Panc1 (cell line): ENCODE results near the gene CYTL1. TPM values are rescaled to one million over a fixed set of nuclear protein-coding genes. Genes with fewer than 3 reads are reported as not detected.

Experiments used
- ATAC-seq: fragments of 200-7000 bp; cut with Tn5 transposase; 2 replicates; pipeline ENCODE4 v1.9.1; 2020; ENCODE audit warnings: mild to moderate bottlenecking, moderate library complexity
- BruUV-seq: library from RNA; stranded (reverse); fragments of 400-500 nt; replicated peaks from 2 replicates; lab custom pipeline; 2021; lab: Mats Ljungman, UMichigan
- CTCF ChIA-PET: fragments of 300-600 bp; sonication (Branson Sonifier 250); formaldehyde crosslinking; loops from one replicate; lab custom pipeline; 2022; ENCODE audit warnings: antibody characterized with exemption; lab: Charles Lee
- POLR2A ChIA-PET: fragments of 300-600 bp; sonication (Branson Sonifier 250); formaldehyde crosslinking; loops from one replicate; lab custom pipeline; 2022; ENCODE audit warnings: antibody characterized with exemption; lab: Charles Lee
- DNase-seq: peaks from one replicate; pipeline ENCODE4 v3.0.0-alpha.2; 2010; ENCODE audit warnings: low read depth, low spot score
- H3K27ac ChIP-seq: 2 replicates; pipeline ENCODE4 v1.5.1; 2011; ENCODE audit warnings: mild to moderate bottlenecking, low read length, inconsistent platforms
- H3K27me3 ChIP-seq: fragments of 200-500 bp; sonication (Bioruptor generic); 2 replicates; pipeline ENCODE4 v1.6.0; 2014; ENCODE audit warnings: low read length, inconsistent platforms; ENCODE audit not compliant: control insufficient read depth, insufficient read depth
- H3K36me3 ChIP-seq: fragments of 200-500 bp; sonication (Bioruptor generic); 2 replicates; pipeline ENCODE4 v1.5.1; 2014; ENCODE audit warnings: inconsistent platforms, mild to moderate bottlenecking, low read length, moderate library complexity; ENCODE audit not compliant: control insufficient read depth, insufficient read depth
- H3K4me1 ChIP-seq: 2 replicates; pipeline ENCODE4 v1.5.1; 2011; ENCODE audit warnings: inconsistent platforms, mild to moderate bottlenecking, low read length, moderate library complexity; ENCODE audit not compliant: control insufficient read depth, insufficient read depth
- H3K4me3 ChIP-seq, 2 experiments: 2 replicates each; pipeline ENCODE4 v1.5.1; 2011 to 2012; ENCODE audit warnings: low read depth in 2 of 2, low read length in 2 of 2, mild to moderate bottlenecking in 2 of 2, inconsistent platforms in 1 of 2, moderate library complexity in 1 of 2
- H3K9me3 ChIP-seq: fragments of 200-500 bp; sonication (Bioruptor generic); 2 replicates; pipeline ENCODE4 v1.5.1; 2014; ENCODE audit warnings: low read depth, mild to moderate bottlenecking, inconsistent platforms, low read length, moderate library complexity; ENCODE audit not compliant: control insufficient read depth, insufficient read depth
- POLR2AphosphoS5 ChIP-seq: IDR thresholded peaks from 2 replicates; pipeline ENCODE4 v1.6.1; 2012; ENCODE audit warnings: mild to moderate bottlenecking, low read depth, low read length, moderate library complexity
- SIN3A ChIP-seq: IDR thresholded peaks from 2 replicates; pipeline ENCODE4 v1.6.1; 2012; ENCODE audit warnings: low read depth, mild to moderate bottlenecking, low read length, moderate library complexity, borderline replicate concordance; ENCODE audit not compliant: insufficient read depth
- TCF7L2 ChIP-seq: IDR thresholded peaks from 2 replicates; pipeline ENCODE4 v1.6.1; 2011; ENCODE audit warnings: mild to moderate bottlenecking, low read depth, low read length, inconsistent platforms
- in situ Hi-C: cut with HindIII; loops from 2 replicates; pipeline ENCODE4 v1.10.0; 2016; ENCODE audit warnings: low sequenced_read_pairs, low pct_unique_long_range_greater_than_20kb
- intact Hi-C: fragments of 100-400 bp; cut with micrococcal nuclease; formaldehyde crosslinking; loops from one replicate; pipeline ENCODE4 v1.10.0; 2022; ENCODE audit not compliant: unreplicated experiment
- total RNA-seq: library from RNA; stranded (reverse); gene quantifications from one replicate; pipeline ENCODE4 v1.2.1, GENCODE V29; 2021; ENCODE audit not compliant: unreplicated experiment
- TF ChIP-seq, protein P1 (sequence below): fragments of 450-650 bp; IDR thresholded peaks from 2 replicates; pipeline ENCODE4 v1.5.1; 2017; ENCODE audit warnings: mild to moderate bottlenecking
- TF ChIP-seq, protein P2 (sequence below), 2 experiments: IDR thresholded peaks; 2 replicates each; pipeline ENCODE4 v1.6.1; 2011 to 2012; ENCODE audit warnings: low read depth in 2 of 2, control low read depth in 1 of 2, low read length in 1 of 2, mild to moderate bottlenecking in 1 of 2, moderate library complexity in 1 of 2; ENCODE audit not compliant: insufficient read depth in 1 of 2

CYTL1 gene
- total RNA-seq, 1 experiment from 2014 or later = not detected

DNA sequence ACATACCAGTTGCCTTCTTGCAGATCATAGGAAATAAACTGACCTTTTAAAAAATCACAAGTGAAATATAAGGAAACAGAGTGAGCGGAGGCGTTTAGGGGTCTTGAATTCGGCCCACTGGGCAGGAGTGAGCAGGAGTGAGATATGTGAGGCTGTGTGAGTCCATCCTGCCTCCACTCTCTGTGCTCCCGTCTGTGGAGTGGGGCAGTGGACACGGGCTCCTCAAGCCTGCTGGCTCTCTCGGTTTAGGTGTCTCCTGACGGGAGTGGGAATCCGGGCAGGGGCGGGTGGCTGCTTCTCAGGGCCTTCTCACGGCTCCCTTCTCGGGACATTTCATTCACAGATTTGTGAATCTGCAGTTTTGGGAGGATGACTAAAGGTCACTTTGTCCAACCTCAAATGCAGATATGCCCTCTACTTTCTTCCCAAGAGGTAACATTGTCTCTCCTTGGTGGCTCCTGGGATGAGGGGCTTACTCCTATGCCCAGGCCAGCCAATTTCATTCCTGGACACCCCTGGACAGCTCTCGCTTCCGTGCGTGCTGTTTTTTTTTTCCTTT, 27.6 kb downstream of the CYTL1 start:
- no peak for ATAC-seq

DNA sequence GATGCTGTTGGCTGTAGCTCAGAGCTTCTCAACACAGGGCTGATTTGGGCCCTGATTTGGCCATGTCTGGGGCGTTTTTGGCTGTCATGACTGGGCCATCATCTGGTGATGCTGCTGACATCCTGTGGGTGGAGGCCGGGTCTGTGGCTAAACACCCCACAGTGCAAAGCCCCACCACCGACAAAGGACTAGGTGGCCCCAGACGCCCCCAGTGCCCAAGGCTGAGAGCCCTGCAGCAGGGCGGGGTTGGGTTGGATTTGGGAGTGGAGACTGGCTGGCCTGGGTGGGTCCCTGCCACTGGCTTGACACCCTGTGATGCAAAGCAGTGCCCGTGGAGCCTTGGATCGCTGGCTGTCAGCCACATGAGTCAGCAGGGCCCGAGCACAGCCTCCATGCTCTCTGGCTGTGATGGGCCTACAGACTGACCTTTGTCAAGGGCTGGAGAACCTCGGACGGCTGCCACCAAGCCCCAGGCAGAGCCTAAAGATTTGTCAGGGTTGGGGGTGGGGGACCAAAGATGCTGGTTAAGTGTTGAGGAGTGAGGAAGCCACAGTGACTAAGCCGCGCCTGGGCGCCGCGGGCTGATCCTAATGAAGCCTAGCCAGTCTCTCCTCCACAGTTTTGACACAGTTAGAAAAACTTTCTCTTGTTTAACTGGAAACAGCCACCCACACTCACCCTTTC, 28.3 kb downstream of the CYTL1 start:
- peaks cover 17% of the 10 kb centered on the region for H3K4me1 ChIP-seq
- TF ChIP-seq, protein P1, sequence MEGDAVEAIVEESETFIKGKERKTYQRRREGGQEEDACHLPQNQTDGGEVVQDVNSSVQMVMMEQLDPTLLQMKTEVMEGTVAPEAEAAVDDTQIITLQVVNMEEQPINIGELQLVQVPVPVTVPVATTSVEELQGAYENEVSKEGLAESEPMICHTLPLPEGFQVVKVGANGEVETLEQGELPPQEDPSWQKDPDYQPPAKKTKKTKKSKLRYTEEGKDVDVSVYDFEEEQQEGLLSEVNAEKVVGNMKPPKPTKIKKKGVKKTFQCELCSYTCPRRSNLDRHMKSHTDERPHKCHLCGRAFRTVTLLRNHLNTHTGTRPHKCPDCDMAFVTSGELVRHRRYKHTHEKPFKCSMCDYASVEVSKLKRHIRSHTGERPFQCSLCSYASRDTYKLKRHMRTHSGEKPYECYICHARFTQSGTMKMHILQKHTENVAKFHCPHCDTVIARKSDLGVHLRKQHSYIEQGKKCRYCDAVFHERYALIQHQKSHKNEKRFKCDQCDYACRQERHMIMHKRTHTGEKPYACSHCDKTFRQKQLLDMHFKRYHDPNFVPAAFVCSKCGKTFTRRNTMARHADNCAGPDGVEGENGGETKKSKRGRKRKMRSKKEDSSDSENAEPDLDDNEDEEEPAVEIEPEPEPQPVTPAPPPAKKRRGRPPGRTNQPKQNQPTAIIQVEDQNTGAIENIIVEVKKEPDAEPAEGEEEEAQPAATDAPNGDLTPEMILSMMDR = no peak
- TF ChIP-seq TCF7L2 (no peak), POLR2AphosphoS5 (no peak), SIN3A (no peak)
- TF ChIP-seq, protein P2, sequence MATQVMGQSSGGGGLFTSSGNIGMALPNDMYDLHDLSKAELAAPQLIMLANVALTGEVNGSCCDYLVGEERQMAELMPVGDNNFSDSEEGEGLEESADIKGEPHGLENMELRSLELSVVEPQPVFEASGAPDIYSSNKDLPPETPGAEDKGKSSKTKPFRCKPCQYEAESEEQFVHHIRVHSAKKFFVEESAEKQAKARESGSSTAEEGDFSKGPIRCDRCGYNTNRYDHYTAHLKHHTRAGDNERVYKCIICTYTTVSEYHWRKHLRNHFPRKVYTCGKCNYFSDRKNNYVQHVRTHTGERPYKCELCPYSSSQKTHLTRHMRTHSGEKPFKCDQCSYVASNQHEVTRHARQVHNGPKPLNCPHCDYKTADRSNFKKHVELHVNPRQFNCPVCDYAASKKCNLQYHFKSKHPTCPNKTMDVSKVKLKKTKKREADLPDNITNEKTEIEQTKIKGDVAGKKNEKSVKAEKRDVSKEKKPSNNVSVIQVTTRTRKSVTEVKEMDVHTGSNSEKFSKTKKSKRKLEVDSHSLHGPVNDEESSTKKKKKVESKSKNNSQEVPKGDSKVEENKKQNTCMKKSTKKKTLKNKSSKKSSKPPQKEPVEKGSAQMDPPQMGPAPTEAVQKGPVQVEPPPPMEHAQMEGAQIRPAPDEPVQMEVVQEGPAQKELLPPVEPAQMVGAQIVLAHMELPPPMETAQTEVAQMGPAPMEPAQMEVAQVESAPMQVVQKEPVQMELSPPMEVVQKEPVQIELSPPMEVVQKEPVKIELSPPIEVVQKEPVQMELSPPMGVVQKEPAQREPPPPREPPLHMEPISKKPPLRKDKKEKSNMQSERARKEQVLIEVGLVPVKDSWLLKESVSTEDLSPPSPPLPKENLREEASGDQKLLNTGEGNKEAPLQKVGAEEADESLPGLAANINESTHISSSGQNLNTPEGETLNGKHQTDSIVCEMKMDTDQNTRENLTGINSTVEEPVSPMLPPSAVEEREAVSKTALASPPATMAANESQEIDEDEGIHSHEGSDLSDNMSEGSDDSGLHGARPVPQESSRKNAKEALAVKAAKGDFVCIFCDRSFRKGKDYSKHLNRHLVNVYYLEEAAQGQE (IDR thresholded peaks at IDR 0.05; ENCODE audit: insufficient read depth in 1 of 2, low read depth in 2 of 2, low read length in 1 of 2) = no peak
- intact Hi-C loops = loop anchor here (10.0 kb wide), 1 partner anchor 154 kb away; no protein-coding TSS in a partner anchor
- peak; percentile 82 for ATAC-seq
- no peaks in the 10 kb centered on the region for H3K9me3 ChIP-seq
- H3K36me3 ChIP-seq = no peaks in the 10 kb centered on the region
- no peak overlapping the region for H3K4me3 ChIP-seq
- no peak for DNase-seq
- no TSS peak for BruUV-seq
- H3K27me3 ChIP-seq = no peaks in the 10 kb centered on the region
- ChIA-PET CTCF (no interaction called here), POLR2A (no interaction called here)
- H3K27ac ChIP-seq = no peak overlapping the region; the same call in 1 of the 2 replicates
- in situ Hi-C loops = no loop called here

More for the DNA sequence above, 27.6 kb downstream of the CYTL1 start:
- POLR2A ChIA-PET = no interaction called here
- DNase-seq = no peak
- TF ChIP-seq, protein P1 = no peak
- TF ChIP-seq POLR2AphosphoS5 (no peak), TCF7L2 (no peak), SIN3A (no peak)
- TF ChIP-seq, protein P2 (IDR thresholded peaks at IDR 0.05; ENCODE audit: insufficient read depth in 1 of 2, low read depth in 2 of 2, low read length in 1 of 2) = no peak
- CTCF ChIA-PET = interaction anchor here (0.6 kb wide), 2 partner anchors 784 to 799 kb away, joined by 3 to 4 read pairs; no protein-coding TSS in a partner anchor
- no peaks in the 10 kb centered on the region for H3K9me3 ChIP-seq
- H3K4me3 ChIP-seq = no peak overlapping the region
- H3K4me1 ChIP-seq = peaks cover 17% of the 10 kb centered on the region
- BruUV-seq = no TSS peak
- no peak overlapping the region; the same call in 1 of the 2 replicates for H3K27ac ChIP-seq
- in situ Hi-C loops (no loop called here), intact Hi-C loops (loop anchor here (10.0 kb wide), 1 partner anchor 153 kb away; no protein-coding TSS in a partner anchor)
- no peaks in the 10 kb centered on the region for H3K36me3 ChIP-seq
- H3K27me3 ChIP-seq = no peaks in the 10 kb centered on the region
